Measurements from ENCODE around the gene TRMT61A. TPM values are rescaled to one million over a fixed set of nuclear protein-coding genes. Genes with fewer than 3 reads are reported as not detected.
"Not testable (repeated sequence)": the region's sequence is repeated elsewhere in the genome, so short reads cannot be mapped to it uniquely, and the experiment has no call there.

The TRMT61A gene
- total RNA-seq, 1 donor from 2014 or later = 9.3 TPM

GRCh38 chr14:103508521-103509329 lies 20.3 kb upstream of the TRMT61A start:
- DNase-seq (ENCODE audit: extremely low read depth, low read depth, low spot score) = no peak

- no peak for DNase-seq (ENCODE audit: extremely low read depth, low read depth, low spot score)
Observed at GRCh38 chr14:103509864-103510723, 18.9 kb upstream of the TRMT61A start.

DNA sequence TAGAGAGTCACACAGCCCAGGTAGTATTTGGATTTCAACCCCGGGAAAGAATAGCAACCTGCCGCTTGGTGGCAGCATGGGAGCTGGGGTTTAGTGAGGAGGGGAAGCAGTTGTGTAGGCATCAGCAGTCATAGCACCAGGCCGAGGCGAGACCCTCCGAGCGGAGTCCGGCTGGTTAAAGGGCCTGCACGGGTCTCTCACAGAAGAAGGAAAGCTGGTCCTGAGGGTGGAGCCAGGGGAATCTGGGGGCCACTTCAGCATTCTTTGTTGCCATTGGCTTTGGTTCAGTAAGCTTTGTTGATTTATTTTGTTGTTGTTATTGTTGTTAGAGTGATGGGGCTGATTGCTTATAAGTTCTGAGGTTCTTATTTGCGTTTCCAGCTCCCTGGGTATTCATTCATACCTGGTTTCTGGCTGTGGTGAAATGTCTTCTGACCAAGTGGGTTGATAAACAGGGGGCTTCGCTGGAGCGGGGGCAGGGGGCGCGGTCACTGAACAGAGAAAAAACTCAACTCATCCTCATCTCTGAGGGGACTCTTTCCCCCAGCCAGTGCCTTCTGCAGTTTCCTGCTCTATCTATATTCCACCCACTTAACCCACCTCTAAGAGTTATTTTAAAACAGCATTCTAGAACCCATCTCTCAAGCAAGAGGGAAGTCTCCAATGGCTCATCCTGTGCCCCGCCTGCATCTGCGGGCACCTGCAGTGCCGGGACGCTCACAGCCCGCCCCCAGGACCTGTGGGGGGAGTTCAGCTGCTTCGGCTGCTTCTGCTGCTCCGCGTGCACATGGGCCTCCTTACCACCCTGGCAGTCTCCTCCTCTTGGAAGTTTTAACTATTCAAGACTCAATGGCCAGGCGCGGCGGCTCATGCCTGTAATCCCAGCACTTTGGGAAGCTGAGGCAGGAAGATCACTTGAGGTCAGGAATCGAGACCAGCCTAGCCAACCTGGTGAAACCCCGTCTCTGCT lies 18.0 kb upstream of the TRMT61A start:
- no peak for DNase-seq (ENCODE audit: extremely low read depth, low read depth, low spot score)

DNA sequence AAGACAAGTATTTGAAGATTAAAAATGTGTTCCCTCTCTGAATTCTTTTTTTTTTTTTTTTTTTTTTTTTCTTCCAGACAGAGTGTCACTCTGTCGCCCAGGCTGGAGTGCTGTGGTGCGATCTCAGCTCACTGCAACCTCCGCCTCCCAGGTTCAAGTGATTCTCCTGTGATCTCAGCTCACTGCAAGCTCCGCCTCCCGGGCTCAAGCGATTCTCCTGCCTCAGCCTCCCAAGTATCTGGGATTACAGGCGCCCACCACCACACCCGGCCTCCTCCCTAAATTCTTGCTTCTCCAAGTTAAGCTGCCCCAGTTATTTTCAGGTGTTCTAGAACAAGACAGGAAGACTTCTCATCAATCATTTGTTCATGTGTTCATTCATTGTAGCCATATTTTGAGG lies 16.8 kb upstream of the TRMT61A start:
- not testable (repeated sequence) for DNase-seq (ENCODE audit: extremely low read depth, low read depth, low spot score)

- DNase-seq (ENCODE audit: extremely low read depth, low read depth, low spot score) = no peak
Observed at GRCh38 chr14:103512701-103513611, 16.0 kb upstream of the TRMT61A start.

DNA sequence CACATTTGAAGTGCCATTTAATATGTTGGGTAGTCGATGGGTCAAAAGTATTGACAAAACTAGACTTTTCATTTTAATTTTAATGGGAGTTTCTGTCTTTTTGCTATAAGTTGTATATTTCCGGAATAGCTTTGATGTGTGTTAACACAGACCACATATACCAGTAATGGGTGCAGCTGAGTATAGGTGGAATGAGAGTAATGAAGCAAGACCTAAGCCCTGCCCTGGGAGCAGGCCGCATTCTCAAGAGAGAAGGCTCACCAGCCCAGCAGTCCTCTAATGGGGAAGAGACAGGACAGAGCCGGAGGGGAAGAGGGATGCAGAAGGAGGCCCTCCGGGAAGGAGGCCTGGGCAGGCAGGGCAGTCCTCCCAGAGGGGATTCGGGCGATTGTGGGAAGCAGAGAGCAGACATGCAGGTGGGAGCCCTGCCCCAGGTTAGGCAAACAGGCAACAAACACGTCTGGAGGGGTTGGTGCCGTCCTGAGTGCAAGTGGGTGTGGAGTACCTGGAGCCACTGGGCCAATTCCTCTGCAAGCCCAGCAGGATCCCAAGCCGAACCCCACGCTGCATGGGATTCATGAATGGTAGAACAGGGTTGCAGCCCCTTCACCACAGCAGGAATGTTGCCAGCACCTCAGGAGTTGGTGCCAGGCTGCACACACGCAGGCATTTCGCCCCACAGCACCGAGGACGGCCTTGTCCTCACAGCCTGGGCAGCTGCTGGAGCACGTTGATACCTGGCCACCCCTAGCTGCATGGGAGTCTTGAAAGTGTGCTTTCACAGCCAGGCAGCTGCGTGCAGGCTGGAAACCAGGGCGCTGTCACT lies 14.2 kb upstream of the TRMT61A start:
- DNase-seq (ENCODE audit: extremely low read depth, low read depth, low spot score) = no peak

DNA sequence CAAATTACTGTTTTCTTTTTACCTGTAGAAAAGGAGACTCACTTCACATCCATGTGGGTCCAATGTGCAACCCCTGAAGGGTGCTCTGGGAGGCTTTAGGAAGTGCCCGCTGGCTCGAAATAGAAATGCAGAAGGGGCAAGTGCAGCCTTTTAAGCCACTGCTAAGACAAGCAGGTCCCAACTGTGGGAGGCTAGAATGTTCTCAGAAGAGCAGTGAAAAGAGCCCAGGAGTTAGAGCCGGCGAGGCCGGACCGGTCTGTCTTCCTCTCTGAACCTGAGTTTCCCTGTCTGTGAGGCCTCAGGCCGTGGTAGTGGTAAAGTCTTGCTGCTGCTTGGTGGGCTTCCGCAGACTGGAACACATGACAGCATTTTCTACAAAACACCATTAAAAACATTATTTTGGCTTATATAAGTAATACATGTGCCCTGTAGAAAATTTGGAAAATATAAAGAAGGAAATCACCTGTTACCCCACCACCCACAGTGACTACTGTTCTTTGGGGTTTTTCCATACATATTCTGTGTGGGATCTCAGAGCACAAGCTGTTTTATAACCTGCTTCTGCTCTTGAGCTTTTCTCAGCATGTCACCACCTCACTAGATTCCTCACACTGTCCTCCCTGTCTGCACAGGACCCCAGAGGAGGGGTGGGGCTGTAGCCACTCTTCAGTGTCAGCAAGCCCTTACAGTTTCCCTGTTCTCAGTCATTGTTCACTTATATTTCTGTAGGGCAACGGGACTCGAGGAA lies 12.4 kb upstream of the TRMT61A start:
- no peak for DNase-seq (ENCODE audit: extremely low read depth, low read depth, low spot score)

DNA sequence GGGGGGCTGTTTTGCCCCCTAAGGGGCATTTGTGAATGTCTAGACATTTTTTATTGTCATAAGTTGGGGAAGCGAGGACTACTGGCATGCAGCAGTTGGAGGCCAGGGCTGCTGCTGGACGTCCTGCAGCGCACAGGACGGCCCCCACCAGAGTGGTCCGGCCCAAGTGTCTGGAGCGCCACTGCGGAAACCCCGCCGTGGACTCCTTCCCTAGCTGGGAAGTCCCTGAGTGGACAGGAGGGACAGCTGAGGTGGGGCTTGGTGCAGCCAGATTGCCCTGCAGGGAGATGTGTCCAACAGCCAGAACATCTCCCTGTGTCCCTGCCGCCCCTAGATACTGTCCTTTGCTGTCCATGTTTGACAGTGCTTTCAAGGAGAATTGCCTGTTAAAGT lies 11.8 kb upstream of the TRMT61A start:
- no peak for DNase-seq (ENCODE audit: extremely low read depth, low read depth, low spot score)

- DNase-seq (ENCODE audit: extremely low read depth, low read depth, low spot score) = no peak
Observed at GRCh38 chr14:103517721-103518421, 11.1 kb upstream of the TRMT61A start.

DNA sequence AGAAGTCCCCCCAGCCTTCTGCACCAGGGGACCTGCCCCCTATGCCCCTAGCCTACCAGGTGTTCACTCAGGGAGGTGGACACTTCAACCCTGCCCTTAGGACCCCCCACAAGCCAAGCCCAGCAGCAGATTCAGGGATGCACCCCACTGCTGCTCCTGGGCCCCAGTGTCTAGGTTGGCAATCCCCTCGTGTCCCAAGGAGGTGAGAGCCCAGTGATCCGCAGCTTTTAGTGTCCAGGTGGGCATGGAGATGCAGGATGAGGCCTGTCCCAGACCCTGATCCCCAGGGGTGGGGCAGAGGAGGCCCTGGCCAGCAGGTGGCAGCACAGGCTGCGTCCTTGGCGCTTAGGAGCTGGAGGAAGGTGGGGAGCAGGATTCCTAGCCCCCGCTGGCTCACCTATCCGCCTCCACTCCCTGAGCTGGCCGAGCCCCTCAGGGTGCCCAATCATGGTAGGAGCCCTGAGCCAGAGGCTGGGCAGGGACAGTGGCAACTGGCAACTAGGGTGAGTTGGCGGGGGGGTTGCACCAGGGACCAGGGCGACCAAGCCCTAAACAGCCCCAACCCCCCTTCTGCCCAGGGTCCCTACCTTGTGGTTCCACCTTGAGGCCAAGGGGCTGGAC lies 10.5 kb upstream of the TRMT61A start:
- no peak for DNase-seq (ENCODE audit: extremely low read depth, low read depth, low spot score)

DNA sequence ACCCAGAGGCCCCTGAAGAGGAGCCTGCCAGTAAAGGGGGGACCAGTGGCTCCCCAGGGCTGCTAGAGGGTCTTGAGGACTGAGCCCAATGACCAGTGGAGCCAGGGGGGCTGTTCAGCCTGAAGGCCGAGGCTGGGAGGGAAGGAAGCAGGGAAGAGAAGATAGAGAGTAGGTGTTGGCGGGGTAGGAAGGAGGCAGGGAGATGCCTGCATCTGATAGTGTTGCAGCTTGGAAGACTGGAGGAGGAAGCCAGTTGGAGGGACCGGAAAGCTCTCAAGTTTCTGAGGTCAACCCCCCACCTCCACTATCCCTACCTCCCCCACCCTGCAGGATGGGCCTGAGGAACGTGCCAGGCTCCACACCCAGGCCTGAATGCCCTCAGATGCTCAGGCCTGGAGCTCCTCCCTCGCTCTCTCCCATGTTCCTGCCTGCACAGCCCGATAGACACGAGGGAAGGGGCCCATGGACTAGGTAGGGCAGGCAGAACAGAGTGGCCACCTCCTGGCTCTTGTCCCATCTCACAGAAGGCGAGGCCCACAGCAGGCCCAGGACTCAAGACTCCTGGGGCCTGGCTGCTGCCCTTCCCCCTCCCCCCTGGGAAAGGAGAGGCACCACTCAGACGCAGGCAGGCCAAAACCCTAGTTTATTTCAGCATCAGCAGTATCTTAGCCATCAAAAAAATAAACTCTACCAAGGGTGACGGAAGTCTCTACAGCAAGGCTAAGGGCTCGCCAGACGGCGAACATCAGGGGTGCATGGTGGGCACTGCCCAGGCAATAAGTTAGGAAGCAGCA lies 9.8 kb upstream of the TRMT61A start:
- no peak for DNase-seq (ENCODE audit: extremely low read depth, low read depth, low spot score)

DNA sequence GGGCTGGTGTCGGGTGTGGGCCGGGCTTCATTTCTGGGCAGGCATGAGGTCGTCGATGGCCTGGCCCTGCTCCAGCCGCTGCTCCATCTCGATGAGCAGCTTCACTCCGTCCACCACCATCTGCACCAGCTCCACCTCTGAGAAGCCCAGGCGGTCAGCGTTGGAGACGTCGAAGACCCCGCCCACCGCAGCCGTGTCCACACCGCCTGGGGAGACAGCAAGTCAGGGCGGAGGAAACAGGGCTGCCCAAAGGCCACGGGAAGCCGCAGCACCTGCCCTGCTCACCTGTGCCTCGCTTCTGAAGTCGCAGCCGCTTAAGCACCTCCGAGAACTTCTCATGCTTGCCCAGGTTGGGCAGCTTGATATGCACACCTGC lies 9.2 kb upstream of the TRMT61A start:
- no peak for DNase-seq (ENCODE audit: extremely low read depth, low read depth, low spot score)

DNA sequence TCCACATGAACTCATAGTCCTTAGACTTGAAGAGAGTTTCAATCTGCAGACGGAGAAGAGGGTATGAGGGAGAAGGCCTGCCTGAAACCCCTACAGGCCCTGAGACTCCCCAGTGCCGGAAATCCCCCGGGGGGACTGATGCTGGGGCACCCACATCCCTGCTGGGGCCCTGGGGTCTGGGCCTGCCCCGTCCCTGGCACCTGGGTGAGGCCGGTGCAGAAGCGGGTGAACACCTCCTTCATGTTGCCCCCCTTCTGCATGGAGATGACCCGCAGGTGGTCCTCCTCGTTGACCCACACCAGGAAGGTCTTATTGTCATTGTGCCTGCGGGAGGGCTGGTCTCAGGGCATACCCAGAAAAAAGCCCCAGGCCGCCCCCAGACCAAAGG lies 8.7 kb upstream of the TRMT61A start:
- no peak for DNase-seq (ENCODE audit: extremely low read depth, low read depth, low spot score)

- no peak for DNase-seq (ENCODE audit: extremely low read depth, low read depth, low spot score)
Observed at GRCh38 chr14:103520657-103521437, 8.1 kb upstream of the TRMT61A start.

- no peak for DNase-seq (ENCODE audit: extremely low read depth, low read depth, low spot score)
Observed at GRCh38 chr14:103521438-103521950, 7.5 kb upstream of the TRMT61A start.
